HCT116 (cell line): ENCODE data around the gene FLG2. TPM values are rescaled to one million over a fixed set of nuclear protein-coding genes. Genes with fewer than 3 reads are reported as not detected.

Experiments used
- ATAC-seq: fragments of 200-7000 bp; cut with Tn5 transposase; 2 replicates; pipeline ENCODE4 v1.9.1; 2020; ENCODE audit warnings: mild to moderate bottlenecking, moderate library complexity
- BruUV-seq: library from RNA; stranded (reverse); fragments of 400-500 nt; replicated peaks from 2 replicates; lab custom pipeline; 2021; lab: Mats Ljungman, UMichigan
- CTCF ChIA-PET: fragments of 300-600 bp; sonication (Branson Sonifier 250); formaldehyde crosslinking; loops from one replicate; lab custom pipeline; 2021; ENCODE audit warnings: antibody characterized with exemption; lab: Charles Lee
- POLR2A ChIA-PET: fragments of 300-600, 350-600 bp; sonication (Branson Sonifier 250); formaldehyde crosslinking; loops from one replicate; lab custom pipeline; 2021; ENCODE audit warnings: antibody characterized with exemption; lab: Charles Lee
- RAD21 ChIA-PET, 2 experiments: fragments of 300-600 bp; sonication (Branson Sonifier 250); formaldehyde crosslinking; loops; one replicate each; lab custom pipeline; 2023; ENCODE audit warnings: low total read pairs in 2 of 2; ENCODE audit not compliant: uncharacterized antibody in 2 of 2, unreplicated experiment in 2 of 2, low non-redundant PET in 1 of 2; lab: Charles Lee
- DNase-seq: peaks from one replicate; pipeline ENCODE4 v3.0.0-alpha.2; 2010; ENCODE audit warnings: low read depth, low spot score
- H2AFZ ChIP-seq: fragments of 200-600 bp; shearing (Covaris generic), sonication (generic); 2 replicates; pipeline ENCODE4 v1.6.1; 2017; ENCODE audit warnings: low read depth, mixed run types, mixed read lengths, antibody characterized with exemption, low read length; ENCODE audit not compliant: poor library complexity, severe bottlenecking
- H3K27ac ChIP-seq: 2 replicates; pipeline ENCODE4 v1.5.1; 2012; ENCODE audit warnings: low read depth, low read length
- H3K27me3 ChIP-seq: fragments of 200-600 bp; sonication (generic); 2 replicates; pipeline ENCODE4 v1.6.1; 2016; ENCODE audit warnings: mixed run types, low read length, mixed read lengths; ENCODE audit not compliant: insufficient read depth
- H3K36me3 ChIP-seq, 2 experiments: fragments of 200-500 bp in 1 of 2; fragments of 200-600 bp in 1 of 2; sonication (Bioruptor generic) in 1 of 2; sonication (generic) in 1 of 2; 2 replicates each; pipeline versions ENCODE4 v1.5.1 to v1.6.1; 2014 to 2016; ENCODE audit warnings: low read length in 2 of 2, inconsistent platforms in 1 of 2, mixed read lengths in 1 of 2, mixed run types in 1 of 2; ENCODE audit not compliant: insufficient read depth in 2 of 2, control insufficient read depth in 1 of 2
- H3K4me1 ChIP-seq, 2 experiments: fragments of 200-600 bp in 1 of 2; sonication (generic) in 1 of 2; 2 replicates each; pipeline versions ENCODE4 v1.5.1 to v1.6.1; 2012 to 2017; ENCODE audit warnings: low read length in 2 of 2, inconsistent platforms in 1 of 2, mild to moderate bottlenecking in 1 of 2, mixed read lengths in 1 of 2, mixed run types in 1 of 2, moderate library complexity in 1 of 2; ENCODE audit not compliant: insufficient read depth in 2 of 2, control insufficient read depth in 1 of 2
- H3K4me2 ChIP-seq: fragments of 200-600 bp; sonication (generic); 2 replicates; pipeline ENCODE4 v1.6.1; 2017; ENCODE audit warnings: mixed run types, low read length, mixed read lengths
- H3K4me3 ChIP-seq, 2 experiments: fragments of 200-600 bp in 1 of 2; sonication (generic) in 1 of 2; replicated peaks in 1 of 2; 2 replicates each; pipeline ENCODE4 v1.5.1; 2011 to 2016; ENCODE audit warnings: low read length in 2 of 2, control low read depth in 1 of 2, low read depth in 1 of 2, mild to moderate bottlenecking in 1 of 2, mixed read lengths in 1 of 2, mixed run types in 1 of 2
- H3K79me2 ChIP-seq: fragments of 200-600 bp; sonication (generic); 2 replicates; pipeline ENCODE4 v1.6.1; 2017; ENCODE audit warnings: mild to moderate bottlenecking, mixed run types, low read length, moderate library complexity, mixed read lengths; ENCODE audit not compliant: insufficient read depth
- H3K9ac ChIP-seq: fragments of 200-600 bp; sonication (generic); 2 replicates; pipeline ENCODE4 v1.6.1; 2016; ENCODE audit warnings: low read length, mixed read lengths
- H3K9me2 ChIP-seq: fragments of 200-600 bp; sonication (generic), shearing (Covaris generic); 2 replicates; pipeline ENCODE4 v1.6.1; 2017; ENCODE audit warnings: mixed run types, mild to moderate bottlenecking, moderate library complexity; ENCODE audit not compliant: insufficient read depth
- H3K9me3 ChIP-seq, 2 experiments: fragments of 200-500 bp in 1 of 2; fragments of 200-600 bp in 1 of 2; sonication (Bioruptor generic) in 1 of 2; sonication (generic) in 1 of 2; 2 replicates each; pipeline ENCODE4 v1.6.1; 2014 to 2017; ENCODE audit warnings: low read length in 2 of 2, mixed read lengths in 2 of 2, inconsistent platforms in 1 of 2, low read depth in 1 of 2, mild to moderate bottlenecking in 1 of 2, mixed run types in 1 of 2, moderate library complexity in 1 of 2; ENCODE audit not compliant: control insufficient read depth in 1 of 2, insufficient read depth in 1 of 2
- H4K20me1 ChIP-seq: fragments of 200-600 bp; sonication (generic), shearing (Covaris generic); 2 replicates; pipeline ENCODE4 v1.6.1; 2017; ENCODE audit warnings: mixed run types, mild to moderate bottlenecking, moderate library complexity; ENCODE audit not compliant: insufficient read depth
- CBX3 ChIP-seq: IDR thresholded peaks from 2 replicates; pipeline ENCODE4 v1.6.1; 2012; ENCODE audit warnings: low read depth
- EZH2 ChIP-seq: fragments of 200-600 bp; sonication (generic); IDR thresholded peaks from 2 replicates; pipeline ENCODE4 v1.6.1; 2017; ENCODE audit warnings: antibody characterized with exemption, mixed run types
- JUND ChIP-seq: IDR thresholded peaks from 2 replicates; pipeline ENCODE4 v1.6.1; 2012
- POLR2A ChIP-seq: IDR thresholded peaks from 2 replicates; pipeline ENCODE4 v1.7.0; 2011; ENCODE audit warnings: borderline replicate concordance; ENCODE audit not compliant: insufficient read depth, insufficient read length; ENCODE audit errors: extremely low read depth
- RAD21 ChIP-seq: IDR thresholded peaks from 2 replicates; pipeline ENCODE4 v1.6.1; 2012; ENCODE audit warnings: low read depth, mild to moderate bottlenecking
- SRF ChIP-seq: IDR thresholded peaks from 2 replicates; pipeline ENCODE4 v1.6.1; 2012; ENCODE audit warnings: low read depth
- TCF7L2 ChIP-seq: IDR thresholded peaks from 2 replicates; pipeline ENCODE4 v1.7.0; 2011; ENCODE audit warnings: borderline replicate concordance, inconsistent platforms; ENCODE audit not compliant: insufficient read depth, insufficient read length; ENCODE audit errors: extremely low read depth
- YY1 ChIP-seq: IDR thresholded peaks from 2 replicates; pipeline ENCODE4 v1.6.1; 2011; ENCODE audit warnings: low read length, low read depth, moderate library complexity, mild to moderate bottlenecking; ENCODE audit not compliant: insufficient replicate concordance; ENCODE audit errors: extremely low read depth
- ZFX ChIP-seq: fragments of 450-650 bp; IDR thresholded peaks from 2 replicates; pipeline ENCODE4 v1.6.1; 2017
- intact Hi-C: fragments of 100-400 bp; cut with micrococcal nuclease; formaldehyde crosslinking; loops from 2 replicates; pipeline ENCODE4 v1.10.0; 2022
- total RNA-seq: library from RNA; stranded (reverse); gene quantifications from one replicate; pipeline ENCODE4 v1.2.1, GENCODE V29; 2021; ENCODE audit not compliant: unreplicated experiment
- TF ChIP-seq, protein P1 (sequence below), 3 experiments: fragments of 200-600 bp in 1 of 3; sonication (generic) in 1 of 3; IDR thresholded peaks in 2 of 3; conservative IDR thresholded peaks in 1 of 3; 2 replicates each; pipeline ENCODE4 v1.5.1; 2012 to 2017; ENCODE audit warnings: low read depth in 2 of 3, low read length in 2 of 3, antibody characterized with exemption in 1 of 3, borderline replicate concordance in 1 of 3, control low read depth in 1 of 3, mild to moderate bottlenecking in 1 of 3, mixed read lengths in 1 of 3, mixed run types in 1 of 3, moderate library complexity in 1 of 3; ENCODE audit not compliant: insufficient read depth in 1 of 3
- TF ChIP-seq, protein P2 (sequence below): IDR thresholded peaks from 2 replicates; pipeline ENCODE4 v1.6.1; 2011; ENCODE audit warnings: mild to moderate bottlenecking, low read length, moderate library complexity; ENCODE audit not compliant: insufficient replicate concordance; ENCODE audit errors: extremely low read depth

Gene FLG2
- total RNA-seq, 1 experiment from 2014 or later = not detected

DNA sequence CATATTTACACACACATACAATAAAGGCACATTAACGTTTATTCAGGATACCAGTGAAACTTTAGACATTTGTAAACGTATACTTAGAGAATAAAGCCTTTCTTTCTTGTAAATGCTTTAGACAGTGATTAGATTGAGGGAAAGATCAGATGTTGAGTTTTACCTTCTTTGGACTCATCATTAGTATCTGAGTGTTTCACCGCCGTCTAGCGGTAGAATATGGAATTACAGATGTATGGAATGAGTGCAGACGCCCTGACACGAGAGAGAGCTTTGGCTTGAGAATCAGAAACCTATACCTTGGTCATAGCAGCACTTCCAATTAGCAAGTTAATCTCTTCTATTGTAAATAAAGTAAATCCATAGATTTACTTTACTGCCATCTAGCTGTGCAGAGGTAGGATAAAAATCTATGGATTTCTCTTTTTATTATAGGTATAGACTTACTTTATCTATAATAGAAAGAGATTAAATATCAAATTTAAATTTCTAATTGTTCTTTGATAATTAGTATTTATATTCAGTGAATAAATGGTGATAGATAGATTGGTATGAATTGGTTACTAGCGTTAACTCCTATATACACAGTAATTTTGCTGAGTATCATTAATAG is 12.6 kb downstream of the FLG2 start:
- Histone ChIP-seq H3K9ac (no peak overlapping the region), H3K79me2 (no peaks in the 10 kb centered on the region), H3K27me3 (peaks cover 23% of the 10 kb centered on the region), H4K20me1 (no peaks in the 10 kb centered on the region), H3K27ac (no peak overlapping the region), H3K4me3 (no peak overlapping the region), H3K4me2 (no peak overlapping the region), H3K9me2 (no peaks in the 10 kb centered on the region), H3K9me3 (no peaks in the 10 kb centered on the region), H3K4me1 (no peaks in the 10 kb centered on the region), H3K36me3 (no peaks in the 10 kb centered on the region), H2AFZ (no peak overlapping the region)
- no TSS peak for BruUV-seq
- CTCF ChIA-PET = interaction anchor here (0.6 to 2.6 kb wide), 21 partner anchors 10 to 238 kb away, joined by 3 to 39 read pairs (median 4); no protein-coding TSS in a partner anchor
- intact Hi-C loops = loop anchor here (2.0 to 5.0 kb wide), 4 partner anchors 105 to 294 kb away; no protein-coding TSS in a partner anchor
- DNase-seq (peak; percentile 61), ATAC-seq (peak; percentile 81)
- TF ChIP-seq, protein P1, sequence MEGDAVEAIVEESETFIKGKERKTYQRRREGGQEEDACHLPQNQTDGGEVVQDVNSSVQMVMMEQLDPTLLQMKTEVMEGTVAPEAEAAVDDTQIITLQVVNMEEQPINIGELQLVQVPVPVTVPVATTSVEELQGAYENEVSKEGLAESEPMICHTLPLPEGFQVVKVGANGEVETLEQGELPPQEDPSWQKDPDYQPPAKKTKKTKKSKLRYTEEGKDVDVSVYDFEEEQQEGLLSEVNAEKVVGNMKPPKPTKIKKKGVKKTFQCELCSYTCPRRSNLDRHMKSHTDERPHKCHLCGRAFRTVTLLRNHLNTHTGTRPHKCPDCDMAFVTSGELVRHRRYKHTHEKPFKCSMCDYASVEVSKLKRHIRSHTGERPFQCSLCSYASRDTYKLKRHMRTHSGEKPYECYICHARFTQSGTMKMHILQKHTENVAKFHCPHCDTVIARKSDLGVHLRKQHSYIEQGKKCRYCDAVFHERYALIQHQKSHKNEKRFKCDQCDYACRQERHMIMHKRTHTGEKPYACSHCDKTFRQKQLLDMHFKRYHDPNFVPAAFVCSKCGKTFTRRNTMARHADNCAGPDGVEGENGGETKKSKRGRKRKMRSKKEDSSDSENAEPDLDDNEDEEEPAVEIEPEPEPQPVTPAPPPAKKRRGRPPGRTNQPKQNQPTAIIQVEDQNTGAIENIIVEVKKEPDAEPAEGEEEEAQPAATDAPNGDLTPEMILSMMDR (IDR thresholded peaks at IDR 0.05 in 2 of 3, conservative IDR thresholded peaks at IDR 0.05 in 1 of 3; ENCODE audit: borderline replicate concordance in 1 of 3, insufficient read depth in 1 of 3, low read depth in 2 of 3, low read length in 2 of 3) = peak; percentile 54 to 90 (median 81); a peak in 5 of 6 replicates
- TF ChIP-seq EZH2 = no peak
- TF ChIP-seq RAD21 = peak; percentile 57
- POLR2A ChIA-PET = interaction anchor here (1.3 kb wide), 1 partner anchor 111 kb away, joined by 4 read pairs; no protein-coding TSS in a partner anchor
- RAD21 ChIA-PET = interaction anchor here in 1 of 2 experiments (1.4 kb wide), 1 partner anchor 111 kb away, joined by 5 read pairs; no protein-coding TSS in a partner anchor

DNA sequence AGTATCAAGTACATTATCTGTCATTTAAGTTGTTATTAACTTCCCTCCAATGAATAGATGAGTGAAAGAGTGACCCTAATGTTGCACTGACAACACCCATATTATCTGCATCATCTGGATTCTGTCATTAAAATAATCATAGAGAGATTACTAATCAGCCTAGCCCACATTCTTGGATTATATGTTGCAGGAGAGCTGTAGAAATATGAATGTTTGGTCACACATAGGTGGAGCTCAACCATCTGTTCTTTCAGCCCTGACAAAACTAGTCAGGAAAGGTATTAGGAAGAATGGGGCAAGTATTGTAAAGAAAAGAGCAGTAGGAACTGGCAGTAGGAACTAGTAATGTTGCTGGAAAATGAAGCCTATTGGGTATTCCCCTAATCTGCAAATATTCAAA is 15.4 kb downstream of the FLG2 start:
- Histone ChIP-seq H3K4me3 (no peak overlapping the region), H3K4me2 (no peak overlapping the region), H2AFZ (no peak overlapping the region), H3K27me3 (peaks cover 33% of the 10 kb centered on the region), H3K4me1 (no peaks in the 10 kb centered on the region), H3K9me3 (no peaks in the 10 kb centered on the region), H4K20me1 (no peaks in the 10 kb centered on the region), H3K27ac (no peak overlapping the region), H3K9ac (no peak overlapping the region), H3K9me2 (no peaks in the 10 kb centered on the region), H3K79me2 (no peaks in the 10 kb centered on the region), H3K36me3 (no peaks in the 10 kb centered on the region)
- ChIA-PET POLR2A (no interaction called here), CTCF (no interaction called here), RAD21 (no interaction called here)
- no TSS peak for BruUV-seq
- intact Hi-C loops = no loop called here
- ATAC-seq = no peak
- TF ChIP-seq JUND = no peak
- TF ChIP-seq, protein P1 (IDR thresholded peaks at IDR 0.05 in 2 of 3, conservative IDR thresholded peaks at IDR 0.05 in 1 of 3; ENCODE audit: borderline replicate concordance in 1 of 3, insufficient read depth in 1 of 3, low read depth in 2 of 3, low read length in 2 of 3) = no peak
- TF ChIP-seq ZFX = no peak
- TF ChIP-seq, protein P2, sequence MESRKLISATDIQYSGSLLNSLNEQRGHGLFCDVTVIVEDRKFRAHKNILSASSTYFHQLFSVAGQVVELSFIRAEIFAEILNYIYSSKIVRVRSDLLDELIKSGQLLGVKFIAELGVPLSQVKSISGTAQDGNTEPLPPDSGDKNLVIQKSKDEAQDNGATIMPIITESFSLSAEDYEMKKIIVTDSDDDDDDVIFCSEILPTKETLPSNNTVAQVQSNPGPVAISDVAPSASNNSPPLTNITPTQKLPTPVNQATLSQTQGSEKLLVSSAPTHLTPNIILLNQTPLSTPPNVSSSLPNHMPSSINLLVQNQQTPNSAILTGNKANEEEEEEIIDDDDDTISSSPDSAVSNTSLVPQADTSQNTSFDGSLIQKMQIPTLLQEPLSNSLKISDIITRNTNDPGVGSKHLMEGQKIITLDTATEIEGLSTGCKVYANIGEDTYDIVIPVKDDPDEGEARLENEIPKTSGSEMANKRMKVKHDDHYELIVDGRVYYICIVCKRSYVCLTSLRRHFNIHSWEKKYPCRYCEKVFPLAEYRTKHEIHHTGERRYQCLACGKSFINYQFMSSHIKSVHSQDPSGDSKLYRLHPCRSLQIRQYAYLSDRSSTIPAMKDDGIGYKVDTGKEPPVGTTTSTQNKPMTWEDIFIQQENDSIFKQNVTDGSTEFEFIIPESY = no peak
- TF ChIP-seq POLR2A = no peak
- TF ChIP-seq TCF7L2 = no peak
- TF ChIP-seq SRF = no peak
- no peak for TF ChIP-seq CBX3
- no peak for TF ChIP-seq YY1
- no peak for DNase-seq
